Activated T-helper 1 cell treated with anti-CD3 and anti-CD28 coated beads, Interleukin-2, amount 50 U/mL, for 16 hours (primary cell): Measurements from ENCODE around the gene FHOD1.

Experiments
- DNase-seq, 2 donors: peaks; one replicate each; pipeline ENCODE4 v3.0.0-alpha.2; 2020; ENCODE audit warnings: low read depth in 1 of 2, low spot score in 1 of 2

FHOD1 gene

DNA sequence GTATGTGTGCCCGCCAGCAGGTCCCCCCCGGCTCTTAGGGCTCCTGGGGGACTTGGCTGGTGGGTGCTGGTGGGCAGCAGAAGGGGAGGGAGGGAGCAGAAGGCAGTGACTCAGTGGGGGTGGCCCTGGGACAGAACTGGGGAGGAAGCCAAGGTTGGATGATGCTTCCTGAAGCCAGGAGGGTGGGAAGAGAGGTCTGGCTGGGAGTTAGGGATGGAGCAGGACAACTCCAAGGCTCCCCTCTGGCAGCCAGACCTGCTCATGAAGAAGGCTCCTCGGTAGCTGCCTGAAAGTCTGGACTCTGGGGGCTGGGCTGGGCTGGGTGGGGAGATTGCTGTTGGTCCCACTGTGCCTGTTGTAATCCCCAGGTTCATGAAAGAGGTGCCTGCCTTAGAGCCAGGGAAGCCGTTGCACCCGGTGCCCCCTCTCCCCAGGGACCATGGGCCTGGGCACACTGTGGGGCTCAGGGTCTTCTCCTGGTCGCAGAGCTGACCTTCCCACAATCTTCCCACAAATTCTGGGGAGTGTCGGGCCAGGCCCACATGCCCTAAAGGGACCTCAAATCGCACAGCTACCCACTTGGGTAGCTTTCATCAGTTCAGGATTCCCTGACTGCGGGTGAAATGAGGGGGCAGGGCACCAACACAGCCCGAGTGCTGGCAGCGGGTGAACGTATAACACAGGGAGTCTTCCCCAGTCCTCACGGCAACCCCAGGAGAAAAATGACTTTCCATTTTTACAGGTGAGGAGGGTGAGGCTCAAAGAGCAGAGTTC is 30.9 kb upstream of the FHOD1 start:
- DNase-seq: no peak

DNA sequence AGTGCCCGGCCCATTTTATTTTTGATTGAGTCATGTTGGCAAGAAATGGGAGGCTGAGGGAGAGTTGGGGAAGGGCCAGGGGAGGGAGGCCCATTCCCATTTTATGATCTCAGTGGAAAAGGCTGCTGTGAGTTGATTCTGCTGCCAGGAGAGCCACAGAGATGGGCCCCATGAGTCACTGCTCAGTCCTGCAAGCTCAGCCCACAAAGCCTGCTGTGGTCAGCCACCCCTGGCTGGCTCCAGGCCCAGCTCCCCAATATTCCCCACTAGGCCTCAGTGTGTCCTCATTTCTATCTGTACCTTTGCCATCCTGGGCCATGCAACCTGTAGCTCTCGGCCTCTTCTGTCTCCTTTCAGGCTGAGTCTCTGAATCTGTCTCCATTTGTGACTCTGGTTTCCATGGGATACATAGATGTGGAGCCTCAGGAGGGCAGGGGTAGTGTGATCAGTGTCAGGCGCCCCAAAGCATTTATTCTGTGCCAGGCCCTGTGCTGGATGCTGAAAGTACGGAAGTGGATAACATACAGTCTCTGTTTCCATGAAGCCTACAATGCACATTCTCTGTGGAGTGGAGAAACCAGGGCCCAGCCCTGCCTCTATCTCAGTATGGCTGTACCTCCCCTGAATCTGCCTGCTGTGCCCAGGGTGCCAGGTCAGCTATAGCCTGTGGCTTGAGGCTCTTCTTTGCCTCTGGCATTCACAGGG is 30.2 kb upstream of the FHOD1 start:
- DNase-seq: no peak

DNA sequence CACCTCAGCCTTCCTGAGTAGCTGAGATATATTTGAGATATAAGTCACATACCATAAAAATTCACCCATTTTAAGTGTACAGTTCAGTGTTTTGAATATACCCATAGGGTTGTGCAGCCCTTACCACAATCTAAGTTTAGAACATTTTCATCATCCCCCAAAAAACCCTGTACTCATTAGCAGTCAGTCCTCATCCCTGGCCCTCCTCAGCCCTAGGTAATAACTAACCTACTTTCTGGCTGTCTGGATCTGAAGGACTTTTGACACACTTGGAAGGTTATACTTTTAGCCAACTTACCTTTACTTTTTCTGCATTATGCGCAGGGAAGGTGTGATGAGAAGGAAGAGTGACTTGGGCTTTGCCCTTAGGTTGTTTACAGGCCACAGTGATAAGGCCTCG is 28.0 kb upstream of the FHOD1 start:
- DNase-seq: no peak

DNA sequence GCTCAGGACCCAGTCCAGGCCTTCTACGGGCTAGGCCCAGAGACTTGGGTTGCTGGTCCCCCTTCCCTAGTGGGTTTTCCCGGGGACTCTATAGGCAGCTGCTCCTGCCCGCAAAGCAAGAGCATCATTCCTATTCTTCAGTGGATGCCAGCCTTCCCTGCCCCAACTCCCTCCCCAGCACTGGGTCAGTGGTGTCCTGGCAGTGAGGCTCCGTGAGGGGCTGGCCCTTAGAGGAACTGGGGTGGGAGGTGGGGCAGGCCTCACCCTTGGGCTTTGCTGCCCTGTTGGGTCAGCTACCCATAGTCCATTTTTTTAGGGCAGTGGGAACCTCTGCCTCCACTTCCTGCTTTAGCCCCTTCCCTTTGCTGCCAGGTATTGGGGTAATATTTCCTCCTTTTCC is 24.2 kb upstream of the FHOD1 start:
- no peak for DNase-seq

DNA sequence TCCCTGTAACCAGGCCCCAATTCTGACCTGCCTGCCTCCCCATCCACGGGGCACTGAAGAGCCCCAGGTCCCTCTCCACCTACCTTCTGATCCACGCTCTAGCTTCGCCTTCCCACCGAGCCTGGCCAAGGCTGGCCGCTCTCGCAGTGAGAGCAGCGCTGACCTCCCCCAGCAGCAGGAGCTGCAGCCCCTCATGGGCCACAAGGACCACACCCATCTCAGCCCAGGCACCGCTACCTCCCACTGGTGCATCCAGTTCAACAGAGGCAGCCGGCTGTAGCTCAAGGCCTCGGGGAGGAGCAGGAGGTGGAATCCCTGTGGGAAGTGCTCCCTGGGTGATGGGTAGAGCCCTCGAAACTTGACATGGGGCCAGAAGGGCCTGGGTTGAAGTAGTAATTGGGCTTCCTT is 23.7 kb upstream of the FHOD1 start:
- DNase-seq: no peak

DNA sequence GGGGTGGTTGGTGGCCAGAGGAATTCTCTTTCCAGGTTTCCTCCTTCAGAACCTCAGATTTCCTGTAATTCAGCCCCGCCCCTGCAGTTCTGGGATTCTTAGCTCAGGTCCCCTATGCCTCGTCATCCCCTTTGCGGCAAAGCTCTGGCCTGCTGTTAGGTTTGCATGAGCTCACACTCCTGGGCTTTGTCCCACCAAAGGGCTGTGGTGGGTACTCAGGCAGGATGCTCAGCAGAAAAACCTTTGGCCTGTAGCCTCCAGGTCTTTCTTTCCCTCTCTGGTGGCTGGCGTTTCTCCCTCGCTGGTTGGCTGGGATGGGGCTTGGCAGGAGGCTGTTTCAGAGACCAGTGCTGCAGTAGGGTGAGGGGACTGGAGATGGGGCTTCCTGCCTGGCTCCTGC is 22.5 kb upstream of the FHOD1 start:
- DNase-seq: no peak

DNA sequence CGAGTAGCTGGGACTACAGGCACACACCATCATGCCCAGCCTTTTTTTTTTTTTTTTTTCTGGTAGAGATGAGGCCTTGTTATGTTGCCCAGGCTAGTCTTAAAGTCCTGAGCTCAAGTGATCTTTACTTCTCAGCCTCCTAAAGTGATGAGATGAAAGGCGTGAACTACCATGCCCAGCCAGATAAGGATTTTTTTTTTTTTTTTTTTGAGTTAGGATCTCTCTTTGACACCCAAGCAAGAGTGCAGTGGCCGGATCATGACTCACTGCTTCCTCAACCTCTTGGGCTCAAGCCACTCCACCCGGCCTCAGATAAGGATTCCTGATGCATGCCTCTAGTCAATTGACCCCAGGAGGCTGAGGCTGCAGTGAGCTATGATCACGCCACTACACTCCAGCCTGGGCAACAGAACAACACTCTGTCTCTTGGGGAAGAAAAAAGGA is 20.9 kb upstream of the FHOD1 start:
- no peak for DNase-seq

DNA sequence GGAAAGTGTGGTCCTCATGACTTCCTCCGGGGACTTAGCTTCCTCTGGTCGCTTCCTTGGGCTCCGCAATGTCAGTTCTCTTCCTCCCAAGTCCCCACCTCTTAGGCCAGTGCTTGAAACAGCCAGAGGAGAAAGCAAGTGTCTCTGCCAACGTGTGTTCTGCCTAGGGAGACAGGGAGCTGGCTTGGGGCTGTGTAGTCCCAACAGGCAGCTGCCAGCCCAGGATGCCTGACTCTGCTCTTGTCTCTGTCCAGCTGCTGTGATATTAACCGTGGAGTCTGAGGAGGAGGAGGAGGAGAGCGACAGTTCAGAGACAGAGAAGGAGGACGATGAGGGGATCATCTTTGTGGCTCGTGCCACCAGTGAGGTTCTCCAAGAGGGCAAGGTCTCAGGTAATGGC is 18.6 kb upstream of the FHOD1 start:
- DNase-seq: no peak

DNA sequence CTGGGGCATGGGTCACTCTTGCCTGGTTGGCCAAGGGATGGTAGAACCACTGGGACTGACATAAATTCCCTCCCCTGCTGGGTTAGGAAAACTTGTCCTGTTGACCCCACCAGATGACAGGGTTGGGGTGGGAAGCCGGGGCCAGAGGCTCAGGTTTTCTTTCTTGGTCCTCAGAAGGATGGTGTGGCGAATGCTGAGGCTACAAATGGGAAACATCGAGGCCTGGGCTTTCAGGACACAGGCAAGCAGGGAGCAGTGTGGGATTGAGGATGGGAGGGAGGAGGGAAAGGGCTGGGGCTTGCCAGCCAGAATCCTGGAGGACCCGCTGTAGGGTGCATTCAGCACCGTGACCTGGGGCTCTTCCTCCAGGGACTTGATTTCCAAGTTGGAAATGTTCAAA is 17.6 kb upstream of the FHOD1 start:
- no peak for DNase-seq

DNA sequence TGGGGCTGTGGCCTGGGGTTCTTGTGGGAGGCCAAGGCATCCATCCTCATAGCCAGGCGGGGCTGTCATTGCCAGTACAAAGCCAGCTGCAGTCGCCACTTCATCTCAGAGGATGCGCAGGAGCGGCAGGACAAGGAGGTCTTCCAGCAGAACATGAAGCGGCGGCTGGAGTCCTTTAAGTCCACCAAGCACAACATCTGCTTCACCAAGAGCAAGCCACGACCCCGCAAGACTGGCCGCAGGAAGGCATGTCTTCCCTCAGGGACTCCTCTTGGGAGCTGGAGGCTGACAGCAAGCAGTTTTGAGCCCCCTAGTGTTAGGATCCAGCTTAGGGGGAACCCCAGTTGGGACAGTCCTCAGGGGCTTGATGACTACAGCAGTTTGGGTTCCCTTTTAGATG is 17.0 kb upstream of the FHOD1 start:
- no peak for DNase-seq

DNA sequence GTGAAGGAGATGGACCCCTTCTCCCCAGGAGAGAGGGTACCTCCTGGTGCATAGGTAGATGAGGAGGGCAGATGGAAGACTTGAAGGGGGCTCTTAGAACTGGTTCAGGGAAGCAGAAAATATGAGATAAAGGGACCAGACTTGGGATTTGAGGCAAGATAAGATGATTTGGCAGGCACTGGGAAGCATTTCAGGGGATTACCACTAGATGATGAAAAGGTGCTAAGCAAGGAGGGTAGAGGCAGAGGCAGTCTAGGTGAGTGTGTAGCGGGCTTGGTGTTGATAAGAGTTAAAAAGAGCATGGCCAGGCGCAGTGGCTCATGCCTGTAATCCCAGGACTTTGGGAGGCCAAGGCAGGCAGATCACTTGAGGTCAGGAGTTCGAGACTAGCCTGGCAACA is 15.9 kb upstream of the FHOD1 start:
- DNase-seq: no peak

DNA sequence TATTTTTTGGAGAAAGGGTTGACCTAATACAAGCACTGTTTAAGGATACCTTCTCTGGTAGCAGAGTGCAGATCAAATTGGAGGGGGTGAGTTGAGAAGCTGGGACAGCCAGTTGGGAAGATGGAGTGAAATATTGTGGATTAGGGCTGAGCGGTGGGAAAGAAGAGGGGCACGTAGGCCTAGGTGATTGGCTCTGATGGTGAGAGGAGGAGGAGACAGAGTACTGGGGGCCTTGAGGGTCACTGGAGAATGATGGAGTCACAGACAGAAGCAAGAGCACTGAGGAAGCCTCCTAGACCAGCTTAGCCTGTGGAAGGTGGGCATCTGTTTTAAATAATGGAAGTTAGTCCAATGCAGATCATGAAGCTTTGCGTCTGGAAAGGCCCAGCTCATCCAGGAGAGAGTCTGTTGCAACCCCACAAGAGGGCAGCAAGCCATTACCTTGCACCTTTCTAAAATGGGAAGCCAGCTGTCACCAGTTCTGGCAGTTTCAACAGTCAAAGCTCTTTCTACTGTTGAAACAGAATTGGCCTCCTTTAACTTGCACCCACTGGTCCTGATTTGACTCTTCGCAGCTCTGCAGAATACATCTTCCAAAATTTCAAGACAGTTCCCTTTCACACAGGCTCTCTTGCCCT is 13.3 kb upstream of the FHOD1 start:
- DNase-seq: no peak

DNA sequence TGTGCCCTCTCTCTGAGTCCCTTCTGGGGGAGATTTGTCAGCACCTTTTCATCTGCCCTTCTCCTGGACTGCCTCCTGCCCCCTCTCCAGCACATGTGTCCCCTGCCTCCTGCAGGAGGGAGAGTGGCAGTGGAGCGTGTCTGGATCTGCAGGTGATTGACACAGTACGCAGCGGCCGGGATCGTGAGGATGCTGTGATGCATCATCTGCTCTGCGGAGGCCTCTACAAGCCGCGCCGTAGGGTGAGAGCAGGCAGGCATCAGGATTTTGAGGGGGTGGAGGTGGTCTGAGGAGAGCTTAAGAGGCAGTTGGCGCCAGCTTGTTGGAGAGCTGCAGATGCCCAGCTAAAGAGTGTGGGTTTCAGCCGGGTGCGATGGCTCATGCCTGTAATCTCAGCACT is 12.4 kb upstream of the FHOD1 start:
- DNase-seq: no peak

DNA sequence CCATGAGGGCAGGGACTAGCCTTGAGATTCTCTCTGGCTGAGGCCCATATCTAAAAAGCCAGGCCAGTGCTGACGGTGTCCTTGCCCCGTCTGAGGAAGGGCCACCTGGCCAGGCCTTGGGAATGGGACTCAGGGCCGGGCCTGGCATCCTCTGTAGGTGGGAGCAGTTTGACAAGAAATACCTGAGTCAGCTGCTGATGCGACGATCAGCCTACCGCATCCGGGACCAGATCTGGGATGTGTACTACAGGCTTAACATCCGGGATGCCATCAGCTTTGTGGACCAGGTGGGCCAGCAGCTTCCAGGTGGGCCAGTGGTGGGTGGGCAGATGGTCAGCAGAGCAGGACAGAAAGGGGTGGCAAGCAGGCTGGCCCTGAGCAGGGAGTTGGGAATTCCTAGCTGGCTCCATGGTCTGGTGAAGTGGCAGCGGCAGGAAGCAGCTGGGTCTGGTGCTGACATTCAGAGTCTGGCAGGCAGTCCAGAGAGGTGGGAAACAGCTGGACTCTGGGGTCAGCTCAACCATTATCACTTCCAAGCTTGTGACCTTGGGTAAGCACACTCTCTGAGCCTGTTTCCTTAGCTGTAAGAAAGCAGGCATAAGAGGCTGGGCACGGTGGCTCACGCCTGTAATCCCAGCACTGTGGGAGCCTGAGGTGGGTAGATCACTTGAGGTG is 11.0 kb upstream of the FHOD1 start:
- no peak for DNase-seq

DNA sequence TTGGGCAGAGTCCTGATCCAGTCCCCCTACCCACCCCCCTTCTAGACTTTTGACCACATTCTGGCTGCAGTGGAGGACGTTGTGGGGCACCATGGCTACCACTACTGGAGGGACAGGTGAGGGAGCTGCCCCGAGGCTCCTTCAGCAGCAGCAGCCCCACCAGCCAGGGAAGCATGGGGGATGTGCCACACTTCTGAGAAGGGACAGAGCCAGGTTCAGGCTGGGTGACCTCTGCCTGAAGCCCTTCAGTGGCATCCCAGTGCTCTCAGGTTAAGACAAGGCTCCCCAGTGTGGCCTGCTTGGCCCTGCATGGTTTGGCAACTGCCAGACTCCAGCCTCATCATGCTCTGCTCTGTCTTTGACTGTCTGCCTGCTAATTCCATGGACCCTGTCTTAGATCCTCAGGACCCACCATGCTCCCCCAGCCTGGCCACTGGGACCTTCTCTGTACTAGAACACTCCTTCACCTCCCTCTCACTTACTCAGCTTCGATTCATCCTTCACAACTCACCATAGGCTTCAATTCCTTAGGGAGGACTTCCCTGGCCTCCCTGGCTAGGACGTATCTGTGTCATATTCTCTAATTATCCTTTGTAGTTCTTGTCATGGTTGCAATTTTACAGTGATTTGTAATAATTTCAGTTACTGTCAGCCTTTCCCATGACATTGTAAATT is 10.3 kb upstream of the FHOD1 start:
- no peak for DNase-seq

DNA sequence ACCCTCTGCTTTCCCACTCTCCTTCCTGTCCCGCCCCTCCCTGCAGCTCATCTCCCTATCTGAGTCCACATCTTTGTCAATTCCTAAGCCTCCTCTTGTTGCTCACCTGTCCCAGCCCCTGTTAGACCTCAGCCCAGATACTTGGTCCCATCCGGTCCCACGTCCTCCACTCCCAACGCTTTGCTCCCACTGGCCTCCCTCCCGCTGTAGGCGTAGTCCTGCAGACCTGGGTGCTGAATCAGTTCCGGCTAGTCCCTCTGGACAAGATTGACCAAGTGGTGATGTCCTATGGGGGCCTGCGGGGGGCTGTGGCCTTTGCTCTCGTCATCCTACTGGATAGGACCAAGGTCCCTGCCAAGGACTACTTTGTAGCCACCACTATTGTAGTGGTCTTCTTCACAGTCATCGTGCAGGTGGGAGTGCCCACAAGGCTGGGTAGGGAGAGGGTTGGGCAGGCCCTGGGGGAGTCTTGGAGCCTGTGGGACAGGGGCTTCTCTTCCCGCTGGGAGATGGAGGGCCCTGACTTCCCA is 9.5 kb upstream of the FHOD1 start:
- DNase-seq: no peak

DNA sequence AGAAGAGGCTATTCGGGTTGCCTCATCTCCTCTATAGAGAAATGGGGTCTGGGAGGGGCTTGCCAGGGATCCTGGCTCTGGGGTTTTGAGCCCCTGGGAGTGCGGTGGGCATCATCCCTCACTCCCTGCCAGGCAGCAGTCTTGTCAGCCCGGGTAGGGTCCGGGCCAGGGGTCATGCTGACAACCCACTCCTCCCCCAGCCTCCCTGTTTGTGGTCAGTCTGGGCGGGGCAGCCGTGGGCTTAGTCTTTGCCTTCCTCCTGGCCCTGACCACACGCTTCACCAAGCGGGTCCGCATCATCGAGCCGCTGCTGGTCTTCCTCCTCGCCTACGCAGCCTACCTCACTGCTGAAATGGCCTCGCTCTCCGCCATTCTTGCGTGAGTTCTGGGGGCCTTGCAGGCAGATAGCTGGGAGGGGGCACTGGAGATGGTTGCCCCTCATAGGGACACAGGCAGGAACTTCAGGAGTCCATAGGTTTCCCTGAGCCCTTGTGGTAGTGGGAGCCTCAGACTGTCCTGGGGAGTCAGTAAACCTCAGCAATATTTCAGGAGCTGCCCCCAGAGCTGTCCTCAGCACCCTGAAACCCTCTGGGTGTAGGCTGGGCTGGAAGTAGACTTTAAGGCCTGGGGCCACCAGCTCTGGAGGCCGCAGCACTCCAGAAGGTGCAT is 8.4 kb upstream of the FHOD1 start:
- DNase-seq: no peak

DNA sequence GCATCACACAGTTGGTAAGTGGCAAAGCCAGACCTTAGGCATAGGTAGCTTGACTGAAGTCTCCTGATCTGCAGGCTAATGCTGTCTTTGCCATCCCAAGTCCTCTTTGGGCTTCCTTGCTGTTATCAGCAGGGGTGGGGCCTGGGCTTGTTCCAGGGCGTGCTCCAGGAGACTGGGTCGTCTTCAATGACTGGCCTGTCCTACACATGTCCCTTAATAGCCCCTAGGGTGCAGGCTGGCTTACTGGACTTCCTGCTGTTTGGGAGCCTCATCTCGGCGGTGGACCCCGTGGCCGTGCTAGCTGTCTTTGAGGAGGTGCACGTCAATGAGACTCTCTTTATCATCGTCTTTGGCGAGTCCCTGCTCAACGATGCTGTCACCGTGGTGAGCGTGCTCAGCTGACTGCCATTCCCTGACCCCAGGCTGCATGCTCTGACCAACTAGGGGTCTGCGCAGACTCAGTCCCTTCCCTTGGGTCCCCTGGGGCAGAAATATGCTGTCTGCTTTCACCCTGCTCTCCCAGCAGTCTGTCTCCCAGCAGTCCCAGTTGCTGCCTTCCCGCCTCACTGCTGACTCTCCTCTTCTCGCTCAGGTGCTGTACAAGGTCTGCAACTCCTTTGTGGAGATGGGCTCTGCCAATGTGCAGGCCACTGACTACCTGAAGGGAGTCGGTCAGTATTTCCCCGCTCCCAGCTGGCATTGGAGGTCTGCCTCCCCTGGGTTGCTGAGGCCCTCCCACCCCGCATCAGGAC is 7.7 kb upstream of the FHOD1 start:
- no peak for DNase-seq

DNA sequence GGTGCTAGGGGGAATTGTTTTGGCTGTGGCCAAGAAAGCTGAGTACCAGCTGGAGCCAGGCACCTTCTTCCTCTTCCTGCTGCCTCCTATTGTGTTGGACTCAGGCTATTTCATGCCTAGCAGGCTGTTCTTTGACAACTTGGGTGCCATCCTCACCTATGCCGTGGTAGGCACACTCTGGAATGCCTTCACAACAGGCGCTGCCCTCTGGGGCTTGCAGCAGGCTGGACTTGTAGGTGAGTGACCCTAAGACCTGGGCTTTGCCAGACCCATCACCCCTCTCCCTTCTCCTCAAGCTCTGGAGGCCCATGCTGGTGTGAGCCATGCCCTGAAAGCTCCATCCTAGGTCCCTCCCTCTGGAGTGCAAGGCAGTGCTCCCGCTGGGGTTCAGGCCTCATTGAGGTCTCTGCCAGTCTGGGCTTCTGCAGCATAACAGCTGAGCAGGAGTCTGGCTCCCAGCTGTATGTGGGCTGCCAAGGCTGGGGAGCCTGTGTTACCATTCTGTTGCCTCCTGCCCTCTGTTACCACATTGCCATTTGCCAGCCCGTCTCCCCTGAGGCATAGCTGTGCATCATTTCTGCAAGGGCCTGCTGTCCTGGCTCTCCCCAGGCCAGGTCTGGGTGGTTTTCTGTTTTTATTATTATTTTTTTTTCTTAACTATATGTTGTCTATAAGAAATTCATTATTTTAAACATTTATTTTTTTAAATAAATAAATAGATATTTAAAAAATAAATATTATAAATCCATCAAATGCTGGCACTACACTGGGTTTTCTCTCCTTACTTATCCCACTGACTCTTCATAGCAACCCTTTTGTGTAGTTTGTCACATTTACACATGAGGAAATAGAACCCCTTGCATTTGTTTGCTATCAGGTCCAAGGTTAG is 5.6 kb upstream of the FHOD1 start:
- no peak for DNase-seq
